HL-60 (cell line): ENCODE data around the gene PHC2.

Source experiments
- CTCF ChIP-seq: IDR thresholded peaks from one replicate; pipeline ENCODE4 v1.5.1; 2011; ENCODE audit warnings: low read length, control low read depth, inconsistent platforms; ENCODE audit not compliant: insufficient read depth
- GABPA ChIP-seq: IDR thresholded peaks from 2 replicates; pipeline ENCODE4 v1.6.1; 2012; ENCODE audit warnings: low read depth
- POLR2AphosphoS5 ChIP-seq: IDR thresholded peaks from 2 replicates; pipeline ENCODE4 v1.6.1; 2012; ENCODE audit warnings: low read depth
- REST ChIP-seq: IDR thresholded peaks from 2 replicates; pipeline ENCODE4 v1.6.1; 2012; ENCODE audit warnings: low read depth; ENCODE audit not compliant: insufficient replicate concordance
- SPI1 ChIP-seq: IDR thresholded peaks from 2 replicates; pipeline ENCODE4 v1.6.1; 2012; ENCODE audit warnings: low read depth, mild to moderate bottlenecking, borderline replicate concordance

GRCh38 chr1:33418811-33419210, 12.1 kb downstream of the PHC2 start:
- TF ChIP-seq CTCF (no peak), POLR2AphosphoS5 (no peak), GABPA (no peak), REST (no peak), SPI1 (no peak)
